Measurements from ENCODE around the gene RASGRF2. TPM values are rescaled to one million over a fixed set of nuclear protein-coding genes. Genes with fewer than 3 reads are reported as not detected.
"Not testable (repeated sequence)": the region's sequence is repeated elsewhere in the genome, so short reads cannot be mapped to it uniquely, and the experiment has no call there.

RASGRF2 gene
- total and polyA plus RNA-seq, 8 donors, result 1.1 to 2.7 (median 1.4) TPM

DNA sequence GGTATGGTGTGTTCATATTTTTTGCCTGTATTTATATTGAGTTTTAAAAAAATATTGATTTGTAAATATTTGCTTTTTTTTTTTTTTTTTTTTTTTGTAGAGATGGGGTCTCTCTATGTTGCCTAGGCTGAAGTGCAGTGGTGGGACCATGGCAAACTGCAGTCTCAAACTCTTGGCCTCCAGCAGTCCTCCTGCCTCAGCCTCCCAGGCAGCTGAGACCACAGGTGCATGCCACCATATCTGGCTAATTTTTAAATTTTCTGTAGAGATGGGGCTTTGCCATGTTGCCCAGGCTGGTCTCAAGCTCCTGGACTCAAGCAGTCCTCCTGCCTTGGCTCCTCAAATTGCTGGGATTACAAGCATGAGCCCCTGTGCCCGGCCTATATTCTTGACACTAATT lies 78.3 kb downstream of the RASGRF2 start:
- Histone ChIP-seq H3K4me3 (no peak overlapping the region), H3K36me3 (no peaks in the 10 kb centered on the region), H3K9me3 (no peaks in the 10 kb centered on the region), H3K4me1 (no peaks in the 10 kb centered on the region), H3K27me3 (no peaks in the 10 kb centered on the region), H3K27ac (no peak overlapping the region)
- 77 to 100% methylated on average over 1 of the region's 1 CpG for WGBS, 2 donors
- TF ChIP-seq, protein P1, sequence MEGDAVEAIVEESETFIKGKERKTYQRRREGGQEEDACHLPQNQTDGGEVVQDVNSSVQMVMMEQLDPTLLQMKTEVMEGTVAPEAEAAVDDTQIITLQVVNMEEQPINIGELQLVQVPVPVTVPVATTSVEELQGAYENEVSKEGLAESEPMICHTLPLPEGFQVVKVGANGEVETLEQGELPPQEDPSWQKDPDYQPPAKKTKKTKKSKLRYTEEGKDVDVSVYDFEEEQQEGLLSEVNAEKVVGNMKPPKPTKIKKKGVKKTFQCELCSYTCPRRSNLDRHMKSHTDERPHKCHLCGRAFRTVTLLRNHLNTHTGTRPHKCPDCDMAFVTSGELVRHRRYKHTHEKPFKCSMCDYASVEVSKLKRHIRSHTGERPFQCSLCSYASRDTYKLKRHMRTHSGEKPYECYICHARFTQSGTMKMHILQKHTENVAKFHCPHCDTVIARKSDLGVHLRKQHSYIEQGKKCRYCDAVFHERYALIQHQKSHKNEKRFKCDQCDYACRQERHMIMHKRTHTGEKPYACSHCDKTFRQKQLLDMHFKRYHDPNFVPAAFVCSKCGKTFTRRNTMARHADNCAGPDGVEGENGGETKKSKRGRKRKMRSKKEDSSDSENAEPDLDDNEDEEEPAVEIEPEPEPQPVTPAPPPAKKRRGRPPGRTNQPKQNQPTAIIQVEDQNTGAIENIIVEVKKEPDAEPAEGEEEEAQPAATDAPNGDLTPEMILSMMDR (IDR thresholded peaks at IDR 0.05), result no peak
- intact Hi-C loops (cut with DNase I), result no loop called here
- DNase-seq (no peak), FAIRE-seq (no peak), ATAC-seq (no peak)

DNA sequence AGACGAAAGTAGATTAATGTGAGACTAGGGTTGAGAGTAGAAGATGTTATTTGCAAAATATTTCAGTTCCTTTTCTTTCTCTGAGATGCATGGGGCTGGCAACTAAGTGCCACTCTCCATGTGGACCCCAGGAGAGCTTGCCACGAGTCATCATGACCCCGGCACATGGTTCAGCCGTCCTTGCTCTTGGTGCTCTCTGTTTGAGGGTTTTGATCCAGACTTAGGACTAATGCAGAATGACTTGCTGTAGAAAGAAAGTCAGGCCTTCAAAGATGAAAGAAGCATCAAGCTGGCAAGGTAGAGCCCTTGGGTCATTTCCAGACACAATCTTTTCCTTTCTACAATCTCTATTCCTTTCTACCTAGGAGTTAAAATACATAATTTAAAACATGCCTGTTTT lies 84.7 kb downstream of the RASGRF2 start:
- intact Hi-C loops (cut with DNase I), result no loop called here
- 68 to 76% methylated on average over 4 of the region's 4 CpGs for WGBS, 2 donors
- TF ChIP-seq, protein P1 (IDR thresholded peaks at IDR 0.05), result no peak
- FAIRE-seq (no peak), ATAC-seq (no peak), DNase-seq (no peak)
- Histone ChIP-seq H3K4me3 (no peak overlapping the region), H3K27ac (no peak overlapping the region), H3K27me3 (no peaks in the 10 kb centered on the region), H3K9me3 (no peaks in the 10 kb centered on the region), H3K36me3 (no peaks in the 10 kb centered on the region), H3K4me1 (no peaks in the 10 kb centered on the region)

DNA sequence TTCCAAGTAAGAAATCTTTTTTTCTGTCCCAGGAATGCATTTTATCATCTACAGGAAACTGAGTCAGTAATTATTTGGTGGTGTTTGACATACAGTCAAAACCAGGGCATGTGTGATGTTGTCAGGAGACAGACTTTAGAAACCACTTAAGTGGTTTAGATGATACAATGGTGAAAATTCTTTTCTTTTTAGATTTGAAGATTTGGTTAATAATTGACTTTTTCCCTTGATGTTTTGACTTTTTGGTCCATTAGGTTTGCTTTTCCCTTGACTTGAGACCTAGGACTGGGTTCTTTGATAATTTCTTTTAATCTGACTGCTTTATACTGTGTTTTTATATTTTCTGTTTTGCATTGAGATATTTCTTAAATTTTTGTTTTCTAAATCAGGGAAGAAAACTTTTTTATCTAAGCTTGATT lies 85.2 kb downstream of the RASGRF2 start:
- no peaks in the 10 kb centered on the region for H3K36me3 ChIP-seq
- H3K4me3 ChIP-seq, result no peak overlapping the region
- intact Hi-C loops (cut with DNase I), result no loop called here
- H3K4me1 ChIP-seq, result no peaks in the 10 kb centered on the region
- TF ChIP-seq, protein P1 (IDR thresholded peaks at IDR 0.05), result no peak
- H3K9me3 ChIP-seq, result no peaks in the 10 kb centered on the region
- DNase-seq (no peak), ATAC-seq (no peak), FAIRE-seq (no peak)
- H3K27ac ChIP-seq, result no peak overlapping the region
- no peaks in the 10 kb centered on the region for H3K27me3 ChIP-seq

DNA sequence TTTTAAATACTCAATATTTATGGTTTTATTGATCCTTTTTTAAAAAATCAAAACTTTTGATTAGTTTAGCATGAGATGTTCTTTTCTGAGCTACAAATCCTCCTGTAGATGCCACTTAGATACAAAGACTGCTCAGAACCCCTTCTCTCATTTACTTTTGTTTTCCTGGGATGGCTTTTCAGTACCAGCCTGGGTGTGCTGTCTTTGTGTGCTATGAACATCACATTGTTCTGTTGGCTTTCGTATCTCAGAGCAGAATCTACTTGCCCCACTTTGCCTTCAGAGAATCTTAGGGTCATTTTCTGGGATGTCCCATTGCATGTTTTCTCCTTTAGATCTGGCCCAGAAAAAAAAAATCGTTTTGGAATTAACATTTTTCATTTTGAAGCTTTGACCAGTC lies 85.9 kb downstream of the RASGRF2 start:
- FAIRE-seq (no peak), DNase-seq (no peak), ATAC-seq (no peak)
- Histone ChIP-seq H3K27me3 (no peaks in the 10 kb centered on the region), H3K9me3 (no peaks in the 10 kb centered on the region), H3K36me3 (no peaks in the 10 kb centered on the region), H3K27ac (no peak overlapping the region), H3K4me3 (no peak overlapping the region), H3K4me1 (no peaks in the 10 kb centered on the region)
- TF ChIP-seq, protein P1 (IDR thresholded peaks at IDR 0.05), result no peak
- 56 to 66% methylated on average over 2 of the region's 2 CpGs for WGBS, 2 donors
- intact Hi-C loops (cut with DNase I), result no loop called here

DNA sequence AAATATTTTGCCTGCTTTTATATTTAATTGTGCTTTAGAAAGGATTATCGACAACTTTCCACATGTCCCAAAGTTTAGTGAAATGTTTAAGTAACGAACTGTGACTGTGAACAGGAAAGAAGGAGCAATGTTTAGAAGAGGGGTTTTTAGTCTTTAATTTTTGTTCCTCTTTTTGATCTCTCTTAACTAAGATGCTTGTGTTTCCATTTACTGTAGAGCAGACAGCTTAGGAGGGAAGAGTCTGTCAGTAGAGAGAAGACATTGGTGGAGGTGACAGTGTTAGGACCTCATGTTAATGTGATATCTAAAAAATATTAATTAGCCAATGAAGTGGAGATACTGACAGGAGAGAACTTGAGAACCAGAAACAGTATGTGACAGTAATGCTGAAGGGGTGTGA lies 92.2 kb downstream of the RASGRF2 start:
- Histone ChIP-seq H3K4me1 (no peaks in the 10 kb centered on the region), H3K4me3 (no peak overlapping the region), H3K27ac (no peak overlapping the region), H3K9me3 (no peaks in the 10 kb centered on the region), H3K36me3 (no peaks in the 10 kb centered on the region), H3K27me3 (no peaks in the 10 kb centered on the region)
- 48 to 73% methylated on average over 2 of the region's 2 CpGs for WGBS, 2 donors
- TF ChIP-seq, protein P1 (IDR thresholded peaks at IDR 0.05), result no peak
- intact Hi-C loops (cut with DNase I), result no loop called here
- ATAC-seq (no peak), FAIRE-seq (no peak), DNase-seq (no peak)

DNA sequence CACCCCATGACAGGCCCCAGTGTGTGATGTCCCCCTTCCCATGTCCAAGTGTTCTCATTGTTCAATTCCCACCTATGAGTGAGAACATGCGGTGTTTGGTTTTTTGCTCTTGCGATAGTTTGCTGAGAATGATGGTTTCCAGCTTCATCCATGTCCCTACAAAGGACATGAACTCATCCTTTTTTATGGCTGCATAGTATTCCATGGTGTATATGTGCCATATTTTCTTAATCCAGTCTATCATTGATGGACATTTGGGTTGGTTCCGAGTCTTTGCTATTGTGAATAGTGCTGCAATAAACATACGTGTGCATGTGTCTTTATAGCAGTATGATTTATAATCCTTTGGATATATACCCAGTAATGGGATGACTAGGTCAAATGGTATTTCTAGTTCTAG lies 93.1 kb downstream of the RASGRF2 start:
- DNase-seq; ATAC-seq; H3K9me3 ChIP-seq; H3K27me3 ChIP-seq; H3K27ac ChIP-seq; FAIRE-seq; intact Hi-C loops (cut with DNase I); H3K4me3 ChIP-seq; H3K36me3 ChIP-seq; H3K4me1 ChIP-seq: not testable (repeated sequence)
- WGBS, 2 donors, result 78 to 87% methylated on average over 3 to 4 of the region's 4 CpGs
